Common myeloid progenitor, CD34-positive (primary cell): ENCODE results near the gene RIMS3.

ENCODE experiments used
- CTCF ChIA-PET: fragments of 350-600 bp; sonication (Branson Sonifier 250); formaldehyde crosslinking; loops from one replicate; lab custom pipeline; 2021; ENCODE audit warnings: antibody characterized with exemption; lab: Charles Lee
- POLR2A ChIA-PET: fragments of 350-600 bp; sonication (Branson Sonifier 250); formaldehyde crosslinking; loops from one replicate; lab custom pipeline; 2021; ENCODE audit warnings: antibody characterized with exemption; lab: Charles Lee
- DNase-seq, 3 donors: peaks; one replicate each; pipeline versions ENCODE4 v3.0.0 to v3.0.0-alpha.2; 2013
- H3K27ac ChIP-seq, 2 experiments: 1 replicate in 1 of 2; 2 replicates in 1 of 2; pipeline ENCODE4 v1.7.0; 2013; ENCODE audit warnings: inconsistent platforms in 2 of 2, low read length in 2 of 2, mild to moderate bottlenecking in 2 of 2, low read depth in 1 of 2, moderate library complexity in 1 of 2; ENCODE audit not compliant: severe bottlenecking in 2 of 2, insufficient read depth in 1 of 2, poor library complexity in 1 of 2
- H3K27me3 ChIP-seq, 5 experiments: replicated peaks in 2 of 5; 1 replicate in 3 of 5; 2 replicates in 2 of 5; pipeline versions ENCODE4 v1.6.1 to v1.7.0; 2013; ENCODE audit warnings: low read length in 4 of 5, mild to moderate bottlenecking in 2 of 5, moderate library complexity in 2 of 5, inconsistent platforms in 1 of 5; ENCODE audit not compliant: insufficient read depth in 5 of 5, control insufficient read depth in 4 of 5
- H3K36me3 ChIP-seq, 4 experiments: 1 replicate in 2 of 4; 2 replicates in 2 of 4; pipeline versions ENCODE4 v1.6.1 to v1.7.0; 2013; ENCODE audit warnings: low read length in 3 of 4, control low read depth in 1 of 4, mild to moderate bottlenecking in 1 of 4; ENCODE audit not compliant: control insufficient read depth in 4 of 4, insufficient read depth in 4 of 4
- H3K4me1 ChIP-seq, 4 experiments: 1 replicate in 3 of 4; 2 replicates in 1 of 4; pipeline versions ENCODE4 v1.6.1 to v1.7.1; 2013; ENCODE audit warnings: low read length in 3 of 4, mild to moderate bottlenecking in 3 of 4, control low read depth in 1 of 4, inconsistent platforms in 1 of 4, moderate library complexity in 1 of 4; ENCODE audit not compliant: control insufficient read depth in 4 of 4, insufficient read depth in 4 of 4; ENCODE audit errors: control extremely low read depth in 1 of 4
- H3K4me3 ChIP-seq, 7 experiments: 1 replicate in 4 of 7; 2 replicates in 3 of 7; pipeline versions ENCODE4 v1.5.1 to v1.7.0; 2013; ENCODE audit warnings: mild to moderate bottlenecking in 7 of 7, low read length in 6 of 7, moderate library complexity in 6 of 7, inconsistent platforms in 2 of 7, low read depth in 2 of 7, control low read depth in 1 of 7; ENCODE audit not compliant: insufficient read depth in 4 of 7, control insufficient read depth in 1 of 7; ENCODE audit errors: extremely low read depth in 1 of 7
- H3K9me3 ChIP-seq, 5 experiments: 1 replicate in 4 of 5; 2 replicates in 1 of 5; pipeline versions ENCODE4 v1.6.1 to v1.7.1; 2013; ENCODE audit warnings: low read length in 4 of 5, mild to moderate bottlenecking in 2 of 5, inconsistent platforms in 1 of 5, low read depth in 1 of 5, moderate library complexity in 1 of 5; ENCODE audit not compliant: control insufficient read depth in 4 of 5, insufficient read depth in 2 of 5; ENCODE audit errors: control extremely low read depth in 1 of 5
- WGBS: methylation state at CpG from one replicate; pipeline ENCODE4 v1.1.5; 2013; ENCODE audit not compliant: insufficient coverage; 5-methylcytosine and 5-hydroxymethylcytosine counted together

The RIMS3 gene

GRCh38 chr1:40709802-40710278 lies 44.4 kb upstream of the RIMS3 start:
- peaks cover 35 to 52% (median 47%) of the 10 kb centered on the region in 4 experiments for H3K4me1 ChIP-seq
- no peaks in the 10 kb centered on the region for H3K9me3 ChIP-seq
- H3K27me3 ChIP-seq, result no peaks in the 10 kb centered on the region
- peak overlapping the region; percentile 73 to 88 for H3K27ac ChIP-seq
- peak overlapping the region in 6 of 7 experiments; percentile 70 to 94 (median 78) for H3K4me3 ChIP-seq
- no peak for DNase-seq
- H3K36me3 ChIP-seq, result peaks cover 0 to 7% (median 0%) of the 10 kb centered on the region in 4 experiments
- WGBS, result 36% methylated on average over 2 of the region's 3 CpGs
- CTCF ChIA-PET, result interaction anchor here (0.8 to 2.6 kb wide), 4 partner anchors 15 to 244 kb away, joined by 3 to 6 read pairs (median 3); no protein-coding TSS in a partner anchor
- POLR2A ChIA-PET, result interaction anchor here (1.1 to 2.6 kb wide), 2 partner anchors 10 to 18 kb away, joined by 5 to 14 read pairs; partner anchors contain the start of gene NFYC

- 0% methylated on average over 4 of the region's 10 CpGs for WGBS
- POLR2A ChIA-PET, result interaction anchor here (1.1 to 2.6 kb wide), 2 partner anchors 9 to 18 kb away, joined by 5 to 14 read pairs; partner anchors contain the start of gene NFYC
- CTCF ChIA-PET, result interaction anchor here (0.8 to 2.6 kb wide), 4 partner anchors 16 to 244 kb away, joined by 3 to 6 read pairs (median 4); no protein-coding TSS in a partner anchor
These were observed 43.8 kb upstream of the RIMS3 start for GRCh38 chr1:40709100-40709801.

GRCh38 chr1:40708750-40709099 lies 43.2 kb upstream of the RIMS3 start:
- no peaks in the 10 kb centered on the region for H3K27me3 ChIP-seq
- peaks cover 35 to 50% (median 47%) of the 10 kb centered on the region in 4 experiments for H3K4me1 ChIP-seq
- ChIA-PET CTCF (interaction anchor here (1.2 to 2.6 kb wide), 2 partner anchors 16 to 245 kb away, joined by 4 to 6 read pairs; no protein-coding TSS in a partner anchor), POLR2A (interaction anchor here (2.6 kb wide), 1 partner anchor 17 kb away, joined by 14 read pairs; the partner anchor contains the start of gene NFYC)
- WGBS, result 0% methylated on average over 3 of the region's 3 CpGs
- peak; percentile 78 to 90 (median 88) for DNase-seq
- peaks cover 0 to 2% (median 0%) of the 10 kb centered on the region in 4 experiments for H3K36me3 ChIP-seq
- no peaks in the 10 kb centered on the region for H3K9me3 ChIP-seq
- H3K27ac ChIP-seq, result peak overlapping the region; percentile 73 to 88
- peak overlapping the region in 6 of 7 experiments; percentile 70 to 94 (median 78) for H3K4me3 ChIP-seq

More at GRCh38 chr1:40709100-40709801, 43.8 kb upstream of the RIMS3 start:
- Histone ChIP-seq H3K4me3 (peak overlapping the region; percentile 37 to 94 (median 74)), H3K4me1 (peaks cover 35 to 52% (median 47%) of the 10 kb centered on the region in 4 experiments), H3K27ac (peak overlapping the region; percentile 73 to 88), H3K36me3 (peaks cover 0 to 7% (median 0%) of the 10 kb centered on the region in 4 experiments), H3K9me3 (no peaks in the 10 kb centered on the region), H3K27me3 (no peaks in the 10 kb centered on the region)
- DNase-seq, result peak; percentile 93 to 97 (median 96)

- Histone ChIP-seq H3K4me3 (no peak overlapping the region), H3K36me3 (peaks cover 0 to 3% (median 0%) of the 10 kb centered on the region in 4 experiments), H3K9me3 (no peaks in the 10 kb centered on the region), H3K4me1 (peaks cover 20 to 41% (median 30%) of the 10 kb centered on the region in 4 experiments), H3K27ac (peak overlapping the region in 1 of 2 experiments; percentile 43), H3K27me3 (no peaks in the 10 kb centered on the region)
- no peak for DNase-seq
- ChIA-PET POLR2A (interaction anchor here (0.6 to 1.7 kb wide), 2 partner anchors 15 to 174 kb away, joined by 3 to 5 read pairs; partner anchors contain the start of gene NFYC), CTCF (interaction anchor here (0.6 to 1.2 kb wide), 3 partner anchors 21 to 28 kb away, joined by 3 read pairs; no protein-coding TSS in a partner anchor)
- WGBS, result no CpG with 5 or more reads among the region's 4 CpGs
These were observed 41.1 kb upstream of the RIMS3 start for GRCh38 chr1:40706626-40707025.

GRCh38 chr1:40704817-40705733 lies 39.6 kb upstream of the RIMS3 start:
- CTCF ChIA-PET, result interaction anchor here (1.2 kb wide), 2 partner anchors 11 to 26 kb away, joined by 3 to 4 read pairs; no protein-coding TSS in a partner anchor

GRCh38 chr1:40703316-40703715 lies 37.8 kb upstream of the RIMS3 start:
- WGBS, result no CpG with 5 or more reads among the region's 3 CpGs
- Histone ChIP-seq H3K4me3 (no peak overlapping the region), H3K4me1 (peaks cover 0 to 20% (median 5%) of the 10 kb centered on the region in 4 experiments), H3K36me3 (peaks cover 0 to 3% (median 2%) of the 10 kb centered on the region in 4 experiments), H3K9me3 (no peaks in the 10 kb centered on the region), H3K27ac (no peak overlapping the region), H3K27me3 (no peaks in the 10 kb centered on the region)
- ChIA-PET POLR2A (interaction anchor here (0.6 to 1.2 kb wide), 2 partner anchors 12 to 16 kb away, joined by 3 to 4 read pairs; no protein-coding TSS in a partner anchor), CTCF (interaction anchor here (0.6 kb wide), 1 partner anchor 117 kb away, joined by 3 read pairs; no protein-coding TSS in a partner anchor)
- DNase-seq, result no peak

More at GRCh38 chr1:40704817-40705733, 39.6 kb upstream of the RIMS3 start:
- POLR2A ChIA-PET, result interaction anchor here (1.6 kb wide), 1 partner anchor 14 kb away, joined by 4 read pairs; the partner anchor contains the start of gene NFYC
- WGBS, result 100% methylated on average over 1 of the region's 3 CpGs
- peaks cover 6 to 31% (median 17%) of the 10 kb centered on the region in 4 experiments for H3K4me1 ChIP-seq
- H3K27ac ChIP-seq, result no peak overlapping the region
- H3K36me3 ChIP-seq, result peaks cover 0 to 3% (median 2%) of the 10 kb centered on the region in 4 experiments
- H3K4me3 ChIP-seq, result no peak overlapping the region
- H3K9me3 ChIP-seq, result no peaks in the 10 kb centered on the region
- no peak for DNase-seq
- no peaks in the 10 kb centered on the region for H3K27me3 ChIP-seq
